Peyer's patch (tissue), 4 donors: Measurements from ENCODE around the gene CACNA2D3.

Source experiments
- POLR2A ChIP-seq, 2 donors: fragments of 450-650 bp; IDR thresholded peaks; one replicate each; pipeline ENCODE4 v1.5.1; 2017; ENCODE audit warnings: antibody characterized with exemption in 2 of 2, mild to moderate bottlenecking in 2 of 2, moderate library complexity in 2 of 2
- TF ChIP-seq, protein P1 (sequence below), 6 experiments: fragments of 450-650 bp in 4 of 6; fragments of 200-600 bp in 2 of 6; sonication (generic) in 1 of 6; IDR thresholded peaks; one replicate each; pipeline ENCODE4 v1.5.1; 2017 to 2019; ENCODE audit warnings: antibody characterized with exemption in 6 of 6, mild to moderate bottlenecking in 3 of 6, moderate library complexity in 1 of 6

- TF ChIP-seq, protein P1, sequence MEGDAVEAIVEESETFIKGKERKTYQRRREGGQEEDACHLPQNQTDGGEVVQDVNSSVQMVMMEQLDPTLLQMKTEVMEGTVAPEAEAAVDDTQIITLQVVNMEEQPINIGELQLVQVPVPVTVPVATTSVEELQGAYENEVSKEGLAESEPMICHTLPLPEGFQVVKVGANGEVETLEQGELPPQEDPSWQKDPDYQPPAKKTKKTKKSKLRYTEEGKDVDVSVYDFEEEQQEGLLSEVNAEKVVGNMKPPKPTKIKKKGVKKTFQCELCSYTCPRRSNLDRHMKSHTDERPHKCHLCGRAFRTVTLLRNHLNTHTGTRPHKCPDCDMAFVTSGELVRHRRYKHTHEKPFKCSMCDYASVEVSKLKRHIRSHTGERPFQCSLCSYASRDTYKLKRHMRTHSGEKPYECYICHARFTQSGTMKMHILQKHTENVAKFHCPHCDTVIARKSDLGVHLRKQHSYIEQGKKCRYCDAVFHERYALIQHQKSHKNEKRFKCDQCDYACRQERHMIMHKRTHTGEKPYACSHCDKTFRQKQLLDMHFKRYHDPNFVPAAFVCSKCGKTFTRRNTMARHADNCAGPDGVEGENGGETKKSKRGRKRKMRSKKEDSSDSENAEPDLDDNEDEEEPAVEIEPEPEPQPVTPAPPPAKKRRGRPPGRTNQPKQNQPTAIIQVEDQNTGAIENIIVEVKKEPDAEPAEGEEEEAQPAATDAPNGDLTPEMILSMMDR (IDR thresholded peaks at IDR 0.05): no peak
- no peak for TF ChIP-seq POLR2A (IDR thresholded peaks at IDR 0.05)
These were observed 847.3 kb downstream of the CACNA2D3 start for GRCh38 chr3:54969652-54970051.
